Activated T-cell treated with anti-CD3 and anti-CD28 coated beads, Interleukin-2, amount 50 U/mL, for 48 hours (primary cell): ENCODE measurements around the gene PABPC3.
A peak's percentile ranks its signal among the peaks of the same experiment; 100 is the strongest.

ENCODE experiments used
- DNase-seq, 2 experiments: peaks; one replicate each; pipeline ENCODE4 v3.0.0-alpha.2; 2020

PABPC3 gene

DNA sequence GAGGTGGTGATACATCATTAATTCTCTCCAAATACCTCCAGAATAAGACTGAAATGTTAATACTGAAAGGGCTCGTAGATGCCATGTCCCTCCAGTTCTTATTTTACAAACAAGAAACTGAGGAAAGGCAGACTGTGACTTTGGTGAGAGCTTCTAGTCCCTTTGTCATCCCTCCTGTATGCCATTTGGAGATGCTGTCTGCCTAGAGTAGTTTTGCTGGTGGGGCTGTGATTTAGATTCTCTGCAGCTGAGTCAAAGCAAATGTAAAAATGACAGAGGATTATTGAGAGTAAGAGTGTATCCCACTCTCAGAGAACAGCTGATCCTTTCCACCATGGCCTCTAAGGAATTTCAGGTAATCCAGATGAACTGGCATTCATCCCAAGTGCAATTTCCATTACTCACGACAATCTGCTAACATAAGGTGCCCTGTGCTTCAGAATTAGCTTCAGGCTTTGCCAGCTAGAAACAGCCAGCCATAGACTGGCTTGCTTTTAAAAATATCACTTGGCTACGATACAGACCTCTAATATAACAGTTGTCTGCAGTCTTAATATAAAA, 16.8 kb downstream of the PABPC3 start:
- no peak for DNase-seq

- DNase-seq: peak; percentile 77 to 80
Measured at GRCh38 chr13:25114220-25114619, 18.3 kb downstream of the PABPC3 start.

- DNase-seq: no peak
Measured at GRCh38 chr13:25116044-25116443, 20.1 kb downstream of the PABPC3 start.

DNA sequence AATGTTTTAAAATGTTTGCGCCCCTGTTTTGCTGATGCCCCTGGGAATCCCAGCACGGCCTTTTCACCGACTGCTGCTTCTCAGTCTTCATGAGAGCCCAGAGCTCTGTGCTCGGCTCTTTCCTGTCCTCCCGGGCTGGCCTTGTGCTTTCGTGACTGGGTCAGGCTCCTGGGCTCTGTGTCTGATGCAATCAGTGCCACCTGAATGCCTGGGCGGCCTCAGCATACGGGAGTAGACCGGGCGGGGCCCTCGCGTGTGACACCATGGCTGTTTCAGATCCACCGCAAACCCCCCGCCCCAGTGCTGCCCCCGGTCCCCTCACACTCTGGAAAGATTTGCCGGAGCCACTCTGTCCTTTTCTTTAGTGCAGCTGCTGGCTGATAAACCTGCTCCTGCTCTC, 21.4 kb downstream of the PABPC3 start:
- no peak for DNase-seq

- DNase-seq: no peak
Measured at GRCh38 chr13:25118378-25118905, 22.5 kb downstream of the PABPC3 start.

DNA sequence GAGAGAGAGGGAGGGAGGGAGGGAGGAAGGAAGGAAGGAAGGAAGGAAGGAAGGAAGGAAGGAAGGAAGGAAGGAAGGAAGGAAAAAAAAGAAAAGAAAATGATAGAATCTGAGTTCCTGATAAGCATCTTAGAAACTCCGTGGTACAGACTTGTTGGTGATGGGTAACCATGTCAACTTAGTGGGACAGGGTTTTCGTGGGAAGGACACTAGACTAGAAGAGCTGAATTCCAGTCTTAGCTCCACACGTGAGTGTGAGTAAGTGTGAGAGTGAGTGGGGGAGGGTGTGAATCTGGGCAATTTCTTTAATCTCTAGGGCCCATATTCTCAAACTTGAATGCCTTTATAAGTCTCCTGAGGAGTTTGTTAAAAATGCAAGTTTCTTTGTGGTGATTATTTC, 35.0 kb downstream of the PABPC3 start:
- no peak for DNase-seq

- DNase-seq: no peak
Measured at GRCh38 chr13:25131881-25132420, 36.0 kb downstream of the PABPC3 start.

GRCh38 chr13:25132751-25133390, 36.9 kb downstream of the PABPC3 start:
- no peak for DNase-seq

- no peak for DNase-seq
Measured at GRCh38 chr13:25135896-25136295, 40.0 kb downstream of the PABPC3 start.

DNA sequence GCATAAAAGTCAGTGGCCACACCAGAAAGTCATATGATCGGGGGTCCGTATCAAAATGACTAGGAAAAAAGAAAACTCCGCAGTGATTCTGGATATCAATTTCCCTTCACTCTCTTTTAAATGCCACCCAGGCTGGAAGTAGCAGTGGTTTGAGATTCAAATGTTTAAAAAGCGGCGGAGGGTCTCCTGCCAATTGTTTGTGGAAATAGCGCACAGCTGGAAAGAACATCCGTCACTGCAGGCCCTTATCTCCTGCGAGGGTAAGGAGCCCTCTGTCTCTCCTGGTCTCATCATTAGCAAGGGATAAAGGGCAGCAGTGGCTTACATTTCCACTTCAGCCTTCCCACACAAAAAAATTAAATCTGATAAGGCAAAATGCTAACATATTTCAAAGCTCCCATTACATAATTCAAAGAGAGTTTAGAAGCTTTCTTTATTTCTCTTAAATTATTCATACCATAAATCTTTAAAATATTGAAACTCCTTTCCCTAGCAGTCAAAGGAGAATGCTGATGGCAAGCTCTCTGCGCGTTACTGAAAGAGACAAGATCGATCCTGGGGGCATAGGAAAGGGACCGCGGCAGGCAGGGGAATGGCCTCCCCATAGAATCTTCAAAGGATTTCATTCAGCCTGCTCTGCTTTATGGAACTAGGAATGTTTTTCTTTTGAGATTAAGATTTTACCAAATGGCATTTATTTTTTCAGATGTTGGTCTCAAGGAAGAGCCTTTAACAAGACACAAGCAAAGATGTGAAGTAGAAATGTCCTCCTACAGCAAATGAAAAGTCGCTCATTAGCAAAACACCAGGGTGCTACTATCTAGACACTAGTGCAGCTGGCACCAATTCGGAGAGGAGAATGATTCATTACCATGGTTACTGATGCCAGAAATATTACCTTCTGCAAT, 41.2 kb downstream of the PABPC3 start:
- DNase-seq: no peak

- DNase-seq: no peak
Measured at GRCh38 chr13:25137788-25138115, 41.8 kb downstream of the PABPC3 start.

- no peak for DNase-seq
Measured at GRCh38 chr13:25141042-25141441, 45.1 kb downstream of the PABPC3 start.

GRCh38 chr13:25143706-25144105, 47.8 kb downstream of the PABPC3 start:
- no peak for DNase-seq

- DNase-seq: no peak
Measured at GRCh38 chr13:25147638-25148401, 51.9 kb downstream of the PABPC3 start.

DNA sequence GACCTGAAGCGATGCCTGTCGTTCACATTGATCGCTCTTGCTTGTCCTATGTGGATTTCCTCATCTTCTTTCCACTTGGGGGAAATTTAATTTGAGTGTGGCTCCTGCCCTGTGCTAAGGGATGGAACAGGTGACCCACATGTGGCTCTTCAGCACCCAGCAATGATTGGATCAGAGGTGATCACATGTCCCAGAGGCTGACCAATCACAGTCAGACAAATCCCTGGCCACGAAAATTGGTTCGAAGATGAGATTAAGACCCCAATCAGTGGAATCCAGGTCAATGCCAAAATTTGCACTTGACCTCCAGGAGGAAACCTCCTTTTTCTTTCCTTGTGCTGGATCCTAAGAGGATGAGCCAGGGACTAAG, 52.5 kb downstream of the PABPC3 start:
- no peak for DNase-seq
